Ectodermal cell (in vitro differentiated cells): ENCODE results near the gene WIPF2.

Source experiments
- H3K27ac ChIP-seq: 2 replicates; pipeline ENCODE4 v1.7.0; 2013; ENCODE audit warnings: mild to moderate bottlenecking, low read depth, low read length; ENCODE audit not compliant: insufficient read depth, poor library complexity, severe bottlenecking
- H3K27me3 ChIP-seq: 2 replicates; pipeline ENCODE4 v1.7.0; 2013; ENCODE audit warnings: mild to moderate bottlenecking, low read length; ENCODE audit not compliant: insufficient read depth, control insufficient read depth, poor library complexity, severe bottlenecking
- H3K36me3 ChIP-seq: one replicate; pipeline ENCODE4 v1.7.0; 2013; ENCODE audit warnings: low read length; ENCODE audit not compliant: control insufficient read depth, insufficient read depth
- H3K4me1 ChIP-seq: one replicate; pipeline ENCODE4 v1.7.0; 2013; ENCODE audit warnings: low read length; ENCODE audit not compliant: control insufficient read depth, insufficient read depth
- H3K4me3 ChIP-seq: 2 replicates; pipeline ENCODE4 v1.7.0; 2013; ENCODE audit warnings: low read depth, low read length, control low read depth; ENCODE audit not compliant: insufficient read depth
- H3K9me3 ChIP-seq: 2 replicates; pipeline ENCODE4 v1.7.0; 2013; ENCODE audit warnings: mild to moderate bottlenecking, low read length, moderate library complexity; ENCODE audit not compliant: control insufficient read depth
- WGBS, 2 experiments: methylation state at CpG; one replicate each; pipeline ENCODE4 v1.1.7; 2013; ENCODE audit warnings: missing lambda C conversion rate in 2 of 2; 5-methylcytosine and 5-hydroxymethylcytosine counted together

The WIPF2 gene

GRCh38 chr17:40326014-40326831 is 107.1 kb downstream of the WIPF2 start:
- Histone ChIP-seq H3K27ac (no peak overlapping the region), H3K4me1 (peaks cover 8% of the 10 kb centered on the region), H3K4me3 (no peak overlapping the region), H3K27me3 (no peaks in the 10 kb centered on the region), H3K9me3 (no peaks in the 10 kb centered on the region), H3K36me3 (no peaks in the 10 kb centered on the region)
- 90 to 91% methylated on average over 16 of the region's 17 CpGs for WGBS, 2 experiments

GRCh38 chr17:40326832-40327199 is 107.7 kb downstream of the WIPF2 start:
- H3K4me1 ChIP-seq, result peaks cover 3% of the 10 kb centered on the region
- H3K4me3 ChIP-seq, result no peak overlapping the region
- H3K27ac ChIP-seq, result no peak overlapping the region
- H3K27me3 ChIP-seq, result no peaks in the 10 kb centered on the region
- WGBS, 2 experiments, result 79 to 84% methylated on average over 1 of the region's 1 CpG
- H3K9me3 ChIP-seq, result no peaks in the 10 kb centered on the region
- H3K36me3 ChIP-seq, result no peaks in the 10 kb centered on the region

- H3K36me3 ChIP-seq, result no peaks in the 10 kb centered on the region
- WGBS, 2 experiments, result 92 to 94% methylated on average over 4 of the region's 4 CpGs
- no peaks in the 10 kb centered on the region for H3K4me1 ChIP-seq
- no peak overlapping the region for H3K27ac ChIP-seq
- H3K4me3 ChIP-seq, result no peak overlapping the region
- H3K9me3 ChIP-seq, result no peaks in the 10 kb centered on the region
- no peaks in the 10 kb centered on the region for H3K27me3 ChIP-seq
These were observed 108.2 kb downstream of the WIPF2 start for GRCh38 chr17:40327244-40327729.

- no peaks in the 10 kb centered on the region for H3K4me1 ChIP-seq
- H3K27me3 ChIP-seq, result no peaks in the 10 kb centered on the region
- 79 to 81% methylated on average over 3 of the region's 3 CpGs for WGBS, 2 experiments
- no peaks in the 10 kb centered on the region for H3K36me3 ChIP-seq
- H3K4me3 ChIP-seq, result no peak overlapping the region
- H3K27ac ChIP-seq, result no peak overlapping the region
- no peaks in the 10 kb centered on the region for H3K9me3 ChIP-seq
These were observed 108.8 kb downstream of the WIPF2 start for GRCh38 chr17:40327735-40328385.

GRCh38 chr17:40328386-40328766 is 109.3 kb downstream of the WIPF2 start:
- H3K36me3 ChIP-seq, result no peaks in the 10 kb centered on the region
- no peak overlapping the region for H3K27ac ChIP-seq
- H3K4me3 ChIP-seq, result no peak overlapping the region
- 93 to 100% methylated on average over 1 to 2 of the region's 2 CpGs for WGBS, 2 experiments
- no peaks in the 10 kb centered on the region for H3K27me3 ChIP-seq
- H3K4me1 ChIP-seq, result no peaks in the 10 kb centered on the region
- H3K9me3 ChIP-seq, result no peaks in the 10 kb centered on the region

- Histone ChIP-seq H3K27me3 (no peaks in the 10 kb centered on the region), H3K9me3 (no peaks in the 10 kb centered on the region), H3K36me3 (no peaks in the 10 kb centered on the region), H3K27ac (no peak overlapping the region), H3K4me1 (peaks cover 4% of the 10 kb centered on the region), H3K4me3 (no peak overlapping the region)
- 78 to 80% methylated on average over 11 of the region's 11 CpGs for WGBS, 2 experiments
These were observed 111.0 kb downstream of the WIPF2 start for GRCh38 chr17:40329839-40330794.

- Histone ChIP-seq H3K27ac (no peak overlapping the region), H3K36me3 (no peaks in the 10 kb centered on the region), H3K9me3 (no peaks in the 10 kb centered on the region), H3K4me3 (no peak overlapping the region), H3K27me3 (no peaks in the 10 kb centered on the region), H3K4me1 (peaks cover 4% of the 10 kb centered on the region)
- 96 to 97% methylated on average over 10 of the region's 10 CpGs for WGBS, 2 experiments
These were observed 111.9 kb downstream of the WIPF2 start for GRCh38 chr17:40330850-40331470.

- H3K27me3 ChIP-seq, result no peaks in the 10 kb centered on the region
- 85 to 88% methylated on average over 21 to 22 of the region's 22 CpGs for WGBS, 2 experiments
- H3K4me3 ChIP-seq, result no peak overlapping the region
- H3K36me3 ChIP-seq, result no peaks in the 10 kb centered on the region
- H3K4me1 ChIP-seq, result peaks cover 4% of the 10 kb centered on the region
- no peaks in the 10 kb centered on the region for H3K9me3 ChIP-seq
- H3K27ac ChIP-seq, result no peak overlapping the region
These were observed 112.9 kb downstream of the WIPF2 start for GRCh38 chr17:40331743-40332641.
